Uterus (tissue), 2 donors: ENCODE measurements around the gene VSX1.

Experiments used
- POLR2A ChIP-seq, 2 donors: fragments of 450-650 bp; IDR thresholded peaks; one replicate each; pipeline ENCODE4 v1.6.1; 2016; ENCODE audit warnings: antibody characterized with exemption in 2 of 2, mild to moderate bottlenecking in 1 of 2, moderate library complexity in 1 of 2
- TF ChIP-seq, protein P1 (sequence below), 4 experiments: fragments of 200-600 bp in 2 of 4; fragments of 450-650 bp in 2 of 4; sonication (generic) in 2 of 4; IDR thresholded peaks; one replicate each; pipeline ENCODE4 v1.5.1; 2016 to 2019; ENCODE audit warnings: antibody characterized with exemption in 4 of 4, mild to moderate bottlenecking in 2 of 4, moderate library complexity in 1 of 4

DNA sequence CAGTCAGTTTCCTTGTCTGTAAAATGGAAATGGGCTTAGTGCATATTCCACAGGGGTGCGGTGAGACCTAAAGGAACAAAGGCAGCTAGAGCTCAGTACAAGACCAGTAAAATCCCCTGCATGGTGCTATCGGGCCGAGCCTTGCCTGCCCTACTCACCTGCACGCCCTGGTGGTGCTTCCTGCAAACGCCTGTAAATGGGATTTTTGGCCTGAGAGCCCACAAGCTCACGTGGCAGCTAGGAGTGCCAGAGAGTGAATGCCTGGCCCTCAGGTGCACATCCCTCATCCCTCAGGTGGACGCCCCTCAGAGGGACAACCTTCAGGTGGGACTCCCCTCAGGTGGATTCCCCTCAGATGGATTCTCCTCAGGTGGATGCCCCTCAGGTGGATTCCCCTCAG is 48.0 kb upstream of the VSX1 start:
- TF ChIP-seq, protein P1, sequence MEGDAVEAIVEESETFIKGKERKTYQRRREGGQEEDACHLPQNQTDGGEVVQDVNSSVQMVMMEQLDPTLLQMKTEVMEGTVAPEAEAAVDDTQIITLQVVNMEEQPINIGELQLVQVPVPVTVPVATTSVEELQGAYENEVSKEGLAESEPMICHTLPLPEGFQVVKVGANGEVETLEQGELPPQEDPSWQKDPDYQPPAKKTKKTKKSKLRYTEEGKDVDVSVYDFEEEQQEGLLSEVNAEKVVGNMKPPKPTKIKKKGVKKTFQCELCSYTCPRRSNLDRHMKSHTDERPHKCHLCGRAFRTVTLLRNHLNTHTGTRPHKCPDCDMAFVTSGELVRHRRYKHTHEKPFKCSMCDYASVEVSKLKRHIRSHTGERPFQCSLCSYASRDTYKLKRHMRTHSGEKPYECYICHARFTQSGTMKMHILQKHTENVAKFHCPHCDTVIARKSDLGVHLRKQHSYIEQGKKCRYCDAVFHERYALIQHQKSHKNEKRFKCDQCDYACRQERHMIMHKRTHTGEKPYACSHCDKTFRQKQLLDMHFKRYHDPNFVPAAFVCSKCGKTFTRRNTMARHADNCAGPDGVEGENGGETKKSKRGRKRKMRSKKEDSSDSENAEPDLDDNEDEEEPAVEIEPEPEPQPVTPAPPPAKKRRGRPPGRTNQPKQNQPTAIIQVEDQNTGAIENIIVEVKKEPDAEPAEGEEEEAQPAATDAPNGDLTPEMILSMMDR (IDR thresholded peaks at IDR 0.05) = no peak
- TF ChIP-seq POLR2A (IDR thresholded peaks at IDR 0.05) = no peak
